Measurements from ENCODE around the gene POLR1A. TPM values are rescaled to one million over a fixed set of nuclear protein-coding genes. Genes with fewer than 3 reads are reported as not detected.

The POLR1A gene
- total and polyA plus RNA-seq, 10 donors = 1.8 to 39.0 (median 20.1) TPM

DNA sequence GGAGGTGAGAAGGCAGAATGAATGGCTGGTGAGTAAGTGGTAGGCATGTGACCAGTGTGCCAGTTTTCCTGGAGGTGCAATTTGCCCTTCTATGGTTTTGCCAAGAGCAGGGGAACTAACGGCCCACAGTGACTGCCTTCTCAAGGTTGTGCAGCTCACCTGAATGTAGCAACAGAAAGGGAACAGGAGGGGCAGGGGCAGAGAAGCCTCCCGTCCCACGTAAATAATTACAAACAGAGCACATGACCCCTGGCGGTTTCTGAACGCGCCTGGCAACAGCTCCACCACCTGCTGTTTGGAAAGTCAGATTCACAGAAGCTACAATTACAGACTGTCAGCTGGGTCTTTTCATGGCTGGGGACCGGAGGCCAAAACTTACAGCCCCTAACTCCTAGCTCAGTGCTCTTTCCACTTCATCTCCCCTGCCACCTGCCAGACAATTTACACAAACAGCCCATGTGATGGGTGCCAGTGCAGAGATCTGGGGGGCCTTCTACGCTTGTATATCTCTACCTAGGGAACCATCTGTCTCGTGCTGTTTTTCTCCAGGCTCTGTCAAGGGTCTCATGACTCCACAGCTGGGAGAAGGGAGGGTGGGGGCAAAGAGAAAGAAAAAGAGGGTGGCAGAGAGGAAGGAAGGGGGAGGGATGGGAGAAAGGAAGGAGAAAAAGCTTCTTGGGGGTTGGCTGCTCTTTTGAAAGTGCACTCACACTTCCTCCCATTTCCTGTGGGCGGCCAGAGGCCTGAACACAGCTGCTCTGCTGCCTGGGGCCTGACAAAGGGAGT lies 69.6 kb downstream of the POLR1A start:
- Histone ChIP-seq H3K4me3 (peak overlapping the region in 4 of 8 donors; percentile 6 to 54 (median 17)), H3K4me1 (peaks cover 46 to 75% (median 56%) of the 10 kb centered on the region in 6 donors), H3K27ac (peak overlapping the region; percentile 85 to 97 (median 94)), H3K36me3 (peaks cover 0 to 70% (median 24%) of the 10 kb centered on the region in 6 donors), H3K9me3 (no peaks in the 10 kb centered on the region), H3K27me3 (replicated peaks in 1 of 7) (no peaks in the 10 kb centered on the region)
- TF ChIP-seq POLR2A (IDR thresholded peaks at IDR 0.05) (no peak), POLR2AphosphoS5 (IDR thresholded peaks at IDR 0.05) (peak in 2 of 3 donors; percentile 76 to 81), CTCF (IDR thresholded peaks at IDR 0.05 in 8 of 11, conservative IDR thresholded peaks at IDR 0.05 in 3 of 11) (peak in 8 of 11 experiments; percentile 15 to 61 (median 42))
- DNase-seq = peak; percentile 94
- intact Hi-C loops (cut with DNase I; ENCODE audit: low total_unique reads) = no loop called here
- WGBS, 5 donors = 3 to 8% (median 6%) methylated on average over 7 to 10 of the region's 10 CpGs

DNA sequence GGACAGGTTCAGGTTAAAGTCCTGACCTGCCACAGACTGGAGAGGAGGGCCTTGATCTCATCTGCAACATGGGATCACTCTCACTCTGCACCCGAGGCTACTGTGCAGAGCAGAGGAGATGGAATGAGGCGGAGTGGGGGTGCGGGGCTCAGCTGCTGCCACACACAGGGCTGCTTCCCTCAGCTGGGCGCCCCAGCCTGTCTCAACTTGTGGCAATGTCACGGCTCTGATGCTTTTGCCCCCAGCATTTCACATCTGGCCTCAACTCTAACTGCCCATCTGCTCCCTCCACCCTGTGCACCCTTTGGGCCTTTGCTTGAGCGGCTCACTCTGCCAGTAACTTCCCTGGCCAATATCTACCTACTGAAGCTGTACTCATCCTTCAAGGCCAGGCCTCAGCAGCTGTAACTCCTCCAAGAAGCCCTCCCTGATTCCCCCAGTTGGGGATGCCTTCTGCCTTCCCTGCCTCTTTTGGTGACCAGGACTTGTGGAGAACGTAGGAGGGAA lies 70.3 kb downstream of the POLR1A start:
- H3K9me3 ChIP-seq = no peaks in the 10 kb centered on the region
- peak overlapping the region; percentile 85 to 97 (median 94) for H3K27ac ChIP-seq
- DNase-seq = peak; percentile 83
- H3K36me3 ChIP-seq = peaks cover 0 to 73% (median 31%) of the 10 kb centered on the region in 6 donors
- WGBS, 5 donors = 55 to 71% (median 62%) methylated on average over 7 of the region's 7 CpGs
- no peaks in the 10 kb centered on the region for H3K27me3 ChIP-seq (replicated peaks in 1 of 7)
- TF ChIP-seq POLR2A (IDR thresholded peaks at IDR 0.05) = no peak
- TF ChIP-seq CTCF (IDR thresholded peaks at IDR 0.05 in 8 of 11, conservative IDR thresholded peaks at IDR 0.05 in 3 of 11) = no peak
- no peak for TF ChIP-seq POLR2AphosphoS5 (IDR thresholded peaks at IDR 0.05)
- intact Hi-C loops (cut with DNase I; ENCODE audit: low total_unique reads) = no loop called here
- H3K4me1 ChIP-seq = peaks cover 46 to 70% (median 55%) of the 10 kb centered on the region in 6 donors
- H3K4me3 ChIP-seq = peak overlapping the region in 1 of 8 donors; percentile 54

- peaks cover 40 to 60% (median 49%) of the 10 kb centered on the region in 6 donors for H3K4me1 ChIP-seq
- no peaks in the 10 kb centered on the region for H3K27me3 ChIP-seq (replicated peaks in 1 of 7)
- no peaks in the 10 kb centered on the region for H3K9me3 ChIP-seq
- H3K36me3 ChIP-seq = peaks cover 4 to 73% (median 42%) of the 10 kb centered on the region in 6 donors
- intact Hi-C loops (cut with DNase I; ENCODE audit: low total_unique reads) = no loop called here
- DNase-seq = peak; percentile 63
- TF ChIP-seq POLR2A (IDR thresholded peaks at IDR 0.05) (no peak), CTCF (IDR thresholded peaks at IDR 0.05 in 8 of 11, conservative IDR thresholded peaks at IDR 0.05 in 3 of 11) (no peak), POLR2AphosphoS5 (IDR thresholded peaks at IDR 0.05) (no peak)
- 93 to 95% (median 94%) methylated on average over 20 of the region's 20 CpGs for WGBS, 5 donors
- H3K27ac ChIP-seq = peak overlapping the region in 7 of 8 donors; percentile 89 to 97 (median 94)
- H3K4me3 ChIP-seq = no peak overlapping the region
Measured at GRCh38 chr2:86033751-86034692, 71.7 kb downstream of the POLR1A start.
